Smooth muscle cell (in vitro differentiated cells): ENCODE measurements around the gene ZNF711. TPM values are rescaled to one million over a fixed set of nuclear protein-coding genes. Genes with fewer than 3 reads are reported as not detected.
"Not testable (repeated sequence)": the region's sequence is repeated elsewhere in the genome, so short reads cannot be mapped to it uniquely, and the experiment has no call there.

Source experiments
- DNase-seq: peaks from one replicate; lab custom pipeline; 2025; ENCODE audit not compliant: unreplicated experiment; lab: John Stamatoyannopoulos, UW
- H2AFZ ChIP-seq: fragments of 200-600 bp; sonication (generic); 2 replicates; pipeline ENCODE4 v1.6.0; 2016; ENCODE audit warnings: antibody characterized with exemption, low read depth, mild to moderate bottlenecking
- H3F3A ChIP-seq: fragments of 200-600 bp; sonication (generic); 2 replicates; pipeline ENCODE4 v1.6.0; 2017; ENCODE audit warnings: antibody characterized with exemption, low read depth
- H3K27ac ChIP-seq: fragments of 200-600 bp; sonication (generic); 2 replicates; pipeline ENCODE4 v1.5.1; 2016; ENCODE audit warnings: low read depth, mild to moderate bottlenecking
- H3K27me3 ChIP-seq: fragments of 200-600 bp; sonication (generic); 2 replicates; pipeline ENCODE4 v1.6.1; 2016; ENCODE audit warnings: low read depth, mild to moderate bottlenecking
- H3K36me3 ChIP-seq: fragments of 200-600 bp; sonication (generic); 2 replicates; pipeline ENCODE4 v1.5.1; 2016; ENCODE audit warnings: low read depth
- H3K4me1 ChIP-seq: fragments of 200-600 bp; sonication (generic); 2 replicates; pipeline ENCODE4 v1.5.1; 2016; ENCODE audit warnings: low read depth
- H3K4me2 ChIP-seq: fragments of 200-600 bp; sonication (generic); 2 replicates; pipeline ENCODE4 v1.6.0; 2016; ENCODE audit warnings: mild to moderate bottlenecking
- H3K4me3 ChIP-seq: fragments of 200-600 bp; sonication (generic); 2 replicates; pipeline ENCODE4 v1.5.1; 2016; ENCODE audit warnings: mild to moderate bottlenecking
- H3K79me2 ChIP-seq: fragments of 200-600 bp; sonication (generic); 2 replicates; pipeline ENCODE4 v1.6.0; 2016; ENCODE audit warnings: low read depth, mild to moderate bottlenecking
- H3K9ac ChIP-seq: fragments of 200-600 bp; sonication (generic); 2 replicates; pipeline ENCODE4 v1.6.0; 2016; ENCODE audit warnings: low read depth
- H3K9me3 ChIP-seq: fragments of 200-600 bp; sonication (generic); replicated peaks from 2 replicates; pipeline ENCODE4 v1.5.1; 2016; ENCODE audit warnings: low read depth
- H4K20me1 ChIP-seq: fragments of 200-600 bp; sonication (generic); 2 replicates; pipeline ENCODE4 v1.6.0; 2016; ENCODE audit warnings: low read depth
- whole genome bisulfite sequencing: methylation state at CpG from one replicate; pipeline ENCODE4 v1.1.7; 2016; ENCODE audit warnings: low lambda C conversion rate; 5-methylcytosine and 5-hydroxymethylcytosine counted together
- polyA plus RNA-seq: library from polyadenylated mRNA; unstranded; fragments of >200 nt; fragmentation: Nextera tagmentation; extraction: Ambion mirVana; gene quantifications from 2 replicates; pipeline ENCODE4 v1.2.1, GENCODE V29; 2016
- total RNA-seq: library from RNA; depleted of rRNA; stranded (reverse); fragments of >200 nt; gene quantifications from 2 replicates; pipeline ENCODE4 v1.2.3, GENCODE V29; 2014
- TF ChIP-seq, protein P1 (sequence below): fragments of 200-600 bp; sonication (generic); IDR thresholded peaks from 2 replicates; pipeline ENCODE4 v1.5.1; 2017; ENCODE audit warnings: borderline replicate concordance, mild to moderate bottlenecking, antibody characterized with exemption; ENCODE audit not compliant: insufficient read depth, poor library complexity, severe bottlenecking

Gene ZNF711
- total and polyA plus RNA-seq, 2 experiments from 2014 or later, result 14.7 to 21.2 TPM

DNA sequence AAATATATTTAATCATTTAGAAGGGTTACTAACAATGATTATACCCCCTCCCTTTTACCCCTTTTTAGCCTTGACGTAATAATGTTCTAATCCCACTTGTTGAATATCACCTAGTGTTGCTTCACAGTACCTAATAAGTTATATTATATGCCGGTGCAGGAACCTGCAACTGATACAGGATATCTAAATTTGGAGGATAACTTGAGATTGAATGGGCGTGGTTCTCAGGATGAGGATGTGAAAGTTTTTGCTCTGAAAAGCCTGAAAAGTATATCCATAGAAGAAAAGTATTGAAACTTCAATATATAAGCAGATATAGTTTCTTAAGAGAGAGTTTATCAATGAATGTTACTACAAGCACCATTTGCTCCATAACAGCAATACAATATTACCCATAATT lies 59.8 kb downstream of the ZNF711 start:
- Histone ChIP-seq H3K36me3 (no peaks in the 10 kb centered on the region), H3K27ac (no peak overlapping the region), H3K4me3 (no peak overlapping the region), H2AFZ (no peak overlapping the region), H3K79me2 (no peaks in the 10 kb centered on the region), H3K4me2 (no peak overlapping the region), H4K20me1 (no peaks in the 10 kb centered on the region), H3K9ac (no peak overlapping the region), H3K4me1 (no peaks in the 10 kb centered on the region), H3K27me3 (no peaks in the 10 kb centered on the region), H3K9me3 (peaks cover 3% of the 10 kb centered on the region), H3F3A (no peaks in the 10 kb centered on the region)
- WGBS, result 79% methylated on average over 3 of the region's 3 CpGs
- TF ChIP-seq, protein P1, sequence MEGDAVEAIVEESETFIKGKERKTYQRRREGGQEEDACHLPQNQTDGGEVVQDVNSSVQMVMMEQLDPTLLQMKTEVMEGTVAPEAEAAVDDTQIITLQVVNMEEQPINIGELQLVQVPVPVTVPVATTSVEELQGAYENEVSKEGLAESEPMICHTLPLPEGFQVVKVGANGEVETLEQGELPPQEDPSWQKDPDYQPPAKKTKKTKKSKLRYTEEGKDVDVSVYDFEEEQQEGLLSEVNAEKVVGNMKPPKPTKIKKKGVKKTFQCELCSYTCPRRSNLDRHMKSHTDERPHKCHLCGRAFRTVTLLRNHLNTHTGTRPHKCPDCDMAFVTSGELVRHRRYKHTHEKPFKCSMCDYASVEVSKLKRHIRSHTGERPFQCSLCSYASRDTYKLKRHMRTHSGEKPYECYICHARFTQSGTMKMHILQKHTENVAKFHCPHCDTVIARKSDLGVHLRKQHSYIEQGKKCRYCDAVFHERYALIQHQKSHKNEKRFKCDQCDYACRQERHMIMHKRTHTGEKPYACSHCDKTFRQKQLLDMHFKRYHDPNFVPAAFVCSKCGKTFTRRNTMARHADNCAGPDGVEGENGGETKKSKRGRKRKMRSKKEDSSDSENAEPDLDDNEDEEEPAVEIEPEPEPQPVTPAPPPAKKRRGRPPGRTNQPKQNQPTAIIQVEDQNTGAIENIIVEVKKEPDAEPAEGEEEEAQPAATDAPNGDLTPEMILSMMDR, result no peak
- DNase-seq, result no peak

DNA sequence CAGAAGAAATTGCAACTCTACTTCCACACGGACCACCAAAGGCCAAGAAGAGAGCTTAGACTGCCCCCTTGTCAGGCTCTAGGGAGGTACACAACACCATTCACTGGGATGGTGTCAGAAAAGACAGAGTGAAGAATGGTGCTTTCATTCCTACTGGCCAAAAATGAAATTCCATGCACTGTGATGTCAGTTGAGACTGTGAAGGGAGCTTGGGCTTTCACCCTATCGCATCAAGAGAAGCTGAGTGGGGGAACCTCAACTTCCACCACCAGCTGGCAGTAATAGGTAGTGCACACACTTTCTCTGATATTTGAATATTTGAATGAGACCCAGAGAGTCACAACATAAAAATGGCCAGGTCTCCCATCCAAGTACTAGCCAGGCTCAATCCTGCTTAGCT lies 65.9 kb downstream of the ZNF711 start:
- no peaks in the 10 kb centered on the region for H3K4me1 ChIP-seq
- no peaks in the 10 kb centered on the region for H4K20me1 ChIP-seq
- H3K9ac ChIP-seq, result no peak overlapping the region
- H2AFZ ChIP-seq, result no peak overlapping the region
- TF ChIP-seq, protein P1, result no peak
- no peaks in the 10 kb centered on the region for H3K27me3 ChIP-seq
- no peak overlapping the region for H3K27ac ChIP-seq
- no peak overlapping the region for H3K4me3 ChIP-seq
- H3F3A ChIP-seq, result no peaks in the 10 kb centered on the region
- H3K9me3 ChIP-seq, result no peaks in the 10 kb centered on the region
- no peaks in the 10 kb centered on the region for H3K36me3 ChIP-seq
- H3K79me2 ChIP-seq, result no peaks in the 10 kb centered on the region
- no peak overlapping the region for H3K4me2 ChIP-seq
- no peak for DNase-seq
- WGBS, result 78% methylated on average over 2 of the region's 2 CpGs

DNA sequence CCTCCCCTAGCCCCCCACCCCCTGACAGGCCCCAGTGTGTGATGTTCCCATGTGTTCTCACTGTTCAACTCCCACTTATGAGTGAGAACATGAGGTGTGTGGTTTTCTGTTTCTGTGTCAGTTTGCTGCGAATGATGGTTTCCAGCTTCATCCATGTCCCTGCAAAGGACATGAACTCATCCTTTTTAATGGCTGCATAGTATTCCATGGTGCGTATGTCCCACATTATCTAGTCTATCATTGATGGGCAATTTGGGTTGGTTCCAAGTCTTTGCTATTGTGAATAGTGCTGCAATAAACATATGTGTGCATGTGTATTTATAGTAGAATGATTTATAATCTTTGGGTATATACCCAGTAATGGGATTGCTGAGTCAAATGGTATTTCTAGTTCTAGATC lies 67.6 kb downstream of the ZNF711 start:
- H3K36me3 ChIP-seq, H3K4me2 ChIP-seq, DNase-seq, H3K4me3 ChIP-seq, H3K9ac ChIP-seq, H3F3A ChIP-seq, H2AFZ ChIP-seq, H3K9me3 ChIP-seq, H3K27ac ChIP-seq, H3K27me3 ChIP-seq, H3K79me2 ChIP-seq, H4K20me1 ChIP-seq, H3K4me1 ChIP-seq: not testable (repeated sequence)
- 83% methylated on average over 2 of the region's 2 CpGs for WGBS

Other genes starting within 250 kb of the ZNF711 start
- gene APOOL, start 240.1 kb upstream of the ZNF711 start, total RNA-seq, result 16.0 and 17.0 TPM in 2 replicates
- 1.8 and 1.9 TPM in 2 replicates for gene APOOL, start 240.1 kb upstream of the ZNF711 start, polyA plus RNA-seq
- gene SATL1, start 212 bp upstream of the ZNF711 start, total RNA-seq, result 0.09 TPM in 1 of 2 replicates, not detected in the other
- gene SATL1, start 212 bp upstream of the ZNF711 start, polyA plus RNA-seq, result 0.06 and 0.11 TPM in 2 replicates
- gene POF1B, start 135.7 kb downstream of the ZNF711 start, total RNA-seq, result 4.8 and 8.3 TPM in 2 replicates
- gene POF1B, start 135.7 kb downstream of the ZNF711 start, polyA plus RNA-seq, result 0.53 and 1.6 TPM in 2 replicates